Tibial nerve (tissue), 4 donors: ENCODE data around the gene LTBP1.

Source experiments
- EP300 ChIP-seq, 2 donors: sonication (generic); formaldehyde crosslinking; IDR thresholded peaks; one replicate each; pipeline ENCODE4 v1.6.1; 2017; ENCODE audit warnings: antibody characterized with exemption in 2 of 2, mild to moderate bottlenecking in 1 of 2
- TF ChIP-seq, protein P1 (sequence below), 5 experiments: fragments of 200-600 bp in 3 of 5; fragments of 450-650 bp in 2 of 5; sonication (generic) in 3 of 5; IDR thresholded peaks; one replicate each; pipeline ENCODE4 v1.5.1; 2016 to 2019; ENCODE audit warnings: antibody characterized with exemption in 5 of 5, mild to moderate bottlenecking in 3 of 5, moderate library complexity in 2 of 5

DNA sequence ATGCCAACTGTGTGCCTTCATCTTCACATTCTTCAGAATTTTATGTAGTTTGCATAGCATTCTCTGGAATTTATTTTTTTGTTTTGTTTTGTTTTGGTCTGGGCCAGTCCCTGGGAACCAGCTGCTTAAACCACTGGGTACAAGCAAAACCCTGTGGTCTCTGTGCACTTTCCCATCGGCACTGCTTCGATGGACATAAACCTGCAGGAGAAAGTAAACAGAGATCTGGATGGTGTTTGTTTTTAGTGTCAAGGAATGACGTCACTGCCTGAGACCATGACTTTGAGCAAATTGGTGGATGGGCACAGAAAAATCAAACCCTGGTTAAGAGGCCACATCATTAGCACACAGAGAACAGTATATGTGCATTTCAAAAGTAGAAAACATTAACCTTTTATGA, 465.0 kb downstream of the LTBP1 start:
- TF ChIP-seq, protein P1, sequence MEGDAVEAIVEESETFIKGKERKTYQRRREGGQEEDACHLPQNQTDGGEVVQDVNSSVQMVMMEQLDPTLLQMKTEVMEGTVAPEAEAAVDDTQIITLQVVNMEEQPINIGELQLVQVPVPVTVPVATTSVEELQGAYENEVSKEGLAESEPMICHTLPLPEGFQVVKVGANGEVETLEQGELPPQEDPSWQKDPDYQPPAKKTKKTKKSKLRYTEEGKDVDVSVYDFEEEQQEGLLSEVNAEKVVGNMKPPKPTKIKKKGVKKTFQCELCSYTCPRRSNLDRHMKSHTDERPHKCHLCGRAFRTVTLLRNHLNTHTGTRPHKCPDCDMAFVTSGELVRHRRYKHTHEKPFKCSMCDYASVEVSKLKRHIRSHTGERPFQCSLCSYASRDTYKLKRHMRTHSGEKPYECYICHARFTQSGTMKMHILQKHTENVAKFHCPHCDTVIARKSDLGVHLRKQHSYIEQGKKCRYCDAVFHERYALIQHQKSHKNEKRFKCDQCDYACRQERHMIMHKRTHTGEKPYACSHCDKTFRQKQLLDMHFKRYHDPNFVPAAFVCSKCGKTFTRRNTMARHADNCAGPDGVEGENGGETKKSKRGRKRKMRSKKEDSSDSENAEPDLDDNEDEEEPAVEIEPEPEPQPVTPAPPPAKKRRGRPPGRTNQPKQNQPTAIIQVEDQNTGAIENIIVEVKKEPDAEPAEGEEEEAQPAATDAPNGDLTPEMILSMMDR (IDR thresholded peaks at IDR 0.05), result no peak
- TF ChIP-seq EP300 (IDR thresholded peaks at IDR 0.05), result no peak
